ENCODE data around the gene ARAP3.

- no peak for TF ChIP-seq POLR2AphosphoS5 (IDR thresholded peaks at IDR 0.05; ENCODE audit: low read depth, low read length)
- TF ChIP-seq POLR2A (IDR thresholded peaks at IDR 0.05; ENCODE audit: low read depth, low read length), result no peak
- TF ChIP-seq SPI1 (IDR thresholded peaks at IDR 0.05; ENCODE audit: low read depth, low read length), result peak; percentile 73
- no peak for TF ChIP-seq TAF1 (IDR thresholded peaks at IDR 0.05; ENCODE audit: low read depth, low read length)
Observed at GRCh38 chr5:141657937-141658545, 24.0 kb downstream of the ARAP3 start.
